Measurements from ENCODE around the gene ASGR1. TPM values are rescaled to one million over a fixed set of nuclear protein-coding genes. Genes with fewer than 3 reads are reported as not detected.

The ASGR1 gene
- total RNA-seq, 2 donors from 2014 or later = 1.9 to 5.4 TPM

- ATAC-seq (ENCODE audit: insufficient number of reproducible peaks, low FRiP score, low read depth) (no peak), DNase-seq (ENCODE audit: low spot score) (no peak)
- H3K27me3 ChIP-seq (replicated peaks; ENCODE audit: insufficient read depth) = no peaks in the 10 kb centered on the region
- H3K9me3 ChIP-seq = no peaks in the 10 kb centered on the region
- no peaks in the 10 kb centered on the region for H3K4me1 ChIP-seq (ENCODE audit: control insufficient read depth in 1 of 2, low read depth in 2 of 2)
- H3K4me3 ChIP-seq = no peak overlapping the region
- no peak overlapping the region for H3K27ac ChIP-seq
- no peak for TF ChIP-seq CTCF (IDR thresholded peaks at IDR 0.05)
- H3K36me3 ChIP-seq = no peaks in the 10 kb centered on the region
Measured at GRCh38 chr17:7133424-7133823, 45.7 kb downstream of the ASGR1 start.

- TF ChIP-seq CTCF (IDR thresholded peaks at IDR 0.05) = no peak
- H3K27me3 ChIP-seq (replicated peaks; ENCODE audit: insufficient read depth) = no peaks in the 10 kb centered on the region
- DNase-seq (ENCODE audit: low spot score) = no peak
Measured at GRCh38 chr17:7132511-7133094, 46.6 kb downstream of the ASGR1 start.

GRCh38 chr17:7131423-7131791 is 47.8 kb downstream of the ASGR1 start:
- Histone ChIP-seq H3K36me3 (no peaks in the 10 kb centered on the region), H3K27ac (peak overlapping the region in 1 of 2 donors; percentile 37), H3K27me3 (replicated peaks; ENCODE audit: insufficient read depth) (no peaks in the 10 kb centered on the region), H3K9me3 (no peaks in the 10 kb centered on the region), H3K4me3 (peak overlapping the region; percentile 36), H3K4me1 (ENCODE audit: control insufficient read depth in 1 of 2, low read depth in 2 of 2) (no peaks in the 10 kb centered on the region)
- DNase-seq (ENCODE audit: low spot score) = no peak
- TF ChIP-seq CTCF (IDR thresholded peaks at IDR 0.05) = no peak
- no peak for ATAC-seq (ENCODE audit: insufficient number of reproducible peaks, low FRiP score, low read depth)

More at GRCh38 chr17:7132511-7133094, 46.6 kb downstream of the ASGR1 start:
- H3K9me3 ChIP-seq = no peaks in the 10 kb centered on the region
- H3K27ac ChIP-seq = no peak overlapping the region
- no peaks in the 10 kb centered on the region for H3K4me1 ChIP-seq (ENCODE audit: control insufficient read depth in 1 of 2, low read depth in 2 of 2)
- H3K4me3 ChIP-seq = no peak overlapping the region
- H3K36me3 ChIP-seq = no peaks in the 10 kb centered on the region
- no peak for ATAC-seq (ENCODE audit: insufficient number of reproducible peaks, low FRiP score, low read depth)

GRCh38 chr17:7130621-7131422 is 48.3 kb downstream of the ASGR1 start:
- H3K4me1 ChIP-seq (ENCODE audit: control insufficient read depth in 1 of 2, low read depth in 2 of 2) = no peaks in the 10 kb centered on the region
- TF ChIP-seq CTCF (IDR thresholded peaks at IDR 0.05) = no peak
- H3K27me3 ChIP-seq (replicated peaks; ENCODE audit: insufficient read depth) = no peaks in the 10 kb centered on the region
- peak overlapping the region; percentile 36 for H3K4me3 ChIP-seq
- H3K36me3 ChIP-seq = no peaks in the 10 kb centered on the region
- H3K27ac ChIP-seq = peak overlapping the region in 1 of 2 donors; percentile 37
- DNase-seq (ENCODE audit: low spot score) = no peak
- ATAC-seq (ENCODE audit: insufficient number of reproducible peaks, low FRiP score, low read depth) = no peak
- no peaks in the 10 kb centered on the region for H3K9me3 ChIP-seq

GRCh38 chr17:7129311-7129710 is 49.9 kb downstream of the ASGR1 start:
- Histone ChIP-seq H3K36me3 (no peaks in the 10 kb centered on the region), H3K4me1 (ENCODE audit: control insufficient read depth in 1 of 2, low read depth in 2 of 2) (no peaks in the 10 kb centered on the region), H3K4me3 (no peak overlapping the region), H3K9me3 (no peaks in the 10 kb centered on the region), H3K27ac (no peak overlapping the region), H3K27me3 (replicated peaks; ENCODE audit: insufficient read depth) (no peaks in the 10 kb centered on the region)
- no peak for TF ChIP-seq CTCF (IDR thresholded peaks at IDR 0.05)
- DNase-seq (ENCODE audit: low spot score) (no peak), ATAC-seq (ENCODE audit: insufficient number of reproducible peaks, low FRiP score, low read depth) (no peak)

Measured in thoracic aorta (tissue), 2 donors.